Thoracic aorta (tissue), 2 donors: ENCODE measurements around the gene PLCB3. TPM values are rescaled to one million over a fixed set of nuclear protein-coding genes. Genes with fewer than 3 reads are reported as not detected.
"Not testable (repeated sequence)": the region's sequence is repeated elsewhere in the genome, so short reads cannot be mapped to it uniquely, and the experiment has no call there.

Experiments
- ATAC-seq: fragments of 150-250 bp; one replicate; pipeline ENCODE4 v1.8.0; 2017; ENCODE audit warnings: low read depth; ENCODE audit not compliant: insufficient number of reproducible peaks, low FRiP score
- DNase-seq: peaks from one replicate; pipeline ENCODE4 v3.0.0-alpha.2; 2020; ENCODE audit warnings: low spot score
- H3K27ac ChIP-seq, 2 donors: fragments of 200-600 bp; sonication (generic); 1 replicate in 1 of 2; 2 replicates in 1 of 2; pipeline ENCODE4 v1.5.1; 2016; ENCODE audit warnings: mild to moderate bottlenecking in 2 of 2, moderate library complexity in 2 of 2
- H3K27me3 ChIP-seq: fragments of 200-600 bp; sonication (generic); replicated peaks from 2 replicates; pipeline ENCODE4 v1.6.0; 2016; ENCODE audit warnings: mild to moderate bottlenecking; ENCODE audit not compliant: insufficient read depth
- H3K36me3 ChIP-seq: fragments of 200-600 bp; sonication (generic); one replicate; pipeline ENCODE4 v1.5.1; 2016
- H3K4me1 ChIP-seq, 2 donors: fragments of 200-600 bp; sonication (generic); 1 replicate in 1 of 2; 2 replicates in 1 of 2; pipeline versions ENCODE4 v1.5.1 to v1.6.0; 2016; ENCODE audit warnings: low read depth in 2 of 2, mild to moderate bottlenecking in 1 of 2; ENCODE audit not compliant: control insufficient read depth in 1 of 2
- H3K4me3 ChIP-seq: fragments of 200-600 bp; sonication (generic); 2 replicates; pipeline ENCODE4 v1.5.1; 2016; ENCODE audit warnings: mild to moderate bottlenecking
- H3K9me3 ChIP-seq: fragments of 200-600 bp; sonication (generic); 2 replicates; pipeline ENCODE4 v1.5.1; 2016
- total RNA-seq, 2 donors: library from RNA; depleted of rRNA; stranded (reverse); fragments of >200 nt; gene quantifications; one replicate each; pipeline versions ENCODE4 v1.1.0 to v1.2.3, GENCODE V29; 2016
- TF ChIP-seq, protein P1 (sequence below): fragments of 200-600 bp; sonication (generic); IDR thresholded peaks from one replicate; pipeline ENCODE4 v1.5.1; 2019; ENCODE audit warnings: antibody characterized with exemption

PLCB3 gene
- total RNA-seq, 2 donors from 2014 or later: 31.5 to 39.7 TPM

DNA sequence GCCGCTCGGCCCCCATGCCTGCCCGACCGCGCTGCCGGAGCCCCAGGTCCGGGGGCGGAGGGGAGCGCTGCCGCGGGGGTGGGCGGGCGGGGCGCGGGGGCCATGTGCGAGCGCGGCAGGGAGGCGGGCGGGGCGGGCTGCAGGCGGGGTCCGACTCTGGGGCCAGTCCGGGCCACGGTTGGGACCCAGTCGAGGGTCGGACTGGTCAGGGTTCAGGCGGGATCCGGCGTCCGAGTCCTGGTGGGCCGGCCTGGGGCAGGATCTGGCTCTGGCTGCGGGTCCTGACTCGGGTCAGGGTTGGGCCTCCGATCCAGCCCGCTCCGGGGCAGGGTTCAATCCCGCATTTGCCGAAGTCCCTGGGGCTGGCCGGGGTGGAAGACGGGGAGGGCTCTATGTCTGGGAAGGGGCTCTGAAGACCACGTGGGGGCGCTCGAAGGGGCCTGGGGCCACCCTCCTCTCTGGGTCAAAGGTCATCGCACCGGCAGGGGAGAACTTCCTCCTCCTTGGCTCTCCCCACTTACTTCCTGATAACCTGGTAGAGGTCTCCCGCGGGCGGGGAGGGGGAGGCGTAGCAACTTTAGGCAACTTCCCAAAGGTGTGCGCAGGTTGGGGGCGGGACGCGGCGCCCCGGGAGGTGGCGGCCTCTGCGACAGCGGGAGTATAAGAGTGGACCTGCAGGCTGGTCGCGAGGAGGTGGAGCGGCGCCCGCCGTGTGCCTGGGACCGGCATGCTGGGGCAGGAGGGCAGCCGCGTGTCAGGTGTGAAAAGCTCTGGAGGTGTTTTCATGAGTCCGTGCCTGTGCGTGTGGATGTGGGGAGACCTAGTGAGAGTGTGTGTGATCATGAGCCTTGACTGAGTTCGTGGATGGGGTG, 54.6 kb downstream of the PLCB3 start:
- TF ChIP-seq, protein P1, sequence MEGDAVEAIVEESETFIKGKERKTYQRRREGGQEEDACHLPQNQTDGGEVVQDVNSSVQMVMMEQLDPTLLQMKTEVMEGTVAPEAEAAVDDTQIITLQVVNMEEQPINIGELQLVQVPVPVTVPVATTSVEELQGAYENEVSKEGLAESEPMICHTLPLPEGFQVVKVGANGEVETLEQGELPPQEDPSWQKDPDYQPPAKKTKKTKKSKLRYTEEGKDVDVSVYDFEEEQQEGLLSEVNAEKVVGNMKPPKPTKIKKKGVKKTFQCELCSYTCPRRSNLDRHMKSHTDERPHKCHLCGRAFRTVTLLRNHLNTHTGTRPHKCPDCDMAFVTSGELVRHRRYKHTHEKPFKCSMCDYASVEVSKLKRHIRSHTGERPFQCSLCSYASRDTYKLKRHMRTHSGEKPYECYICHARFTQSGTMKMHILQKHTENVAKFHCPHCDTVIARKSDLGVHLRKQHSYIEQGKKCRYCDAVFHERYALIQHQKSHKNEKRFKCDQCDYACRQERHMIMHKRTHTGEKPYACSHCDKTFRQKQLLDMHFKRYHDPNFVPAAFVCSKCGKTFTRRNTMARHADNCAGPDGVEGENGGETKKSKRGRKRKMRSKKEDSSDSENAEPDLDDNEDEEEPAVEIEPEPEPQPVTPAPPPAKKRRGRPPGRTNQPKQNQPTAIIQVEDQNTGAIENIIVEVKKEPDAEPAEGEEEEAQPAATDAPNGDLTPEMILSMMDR: no peak
- DNase-seq (no peak), ATAC-seq (peak; percentile 1)
- H3K4me3 ChIP-seq: peak overlapping the region; percentile 92
- H3K27ac ChIP-seq: peak overlapping the region; percentile 50 to 66
- H3K9me3 ChIP-seq: no peaks in the 10 kb centered on the region
- H3K4me1 ChIP-seq: peaks cover under 1 to 25% of the 10 kb centered on the region in 2 donors
- no peaks in the 10 kb centered on the region for H3K36me3 ChIP-seq
- no peaks in the 10 kb centered on the region for H3K27me3 ChIP-seq

DNA sequence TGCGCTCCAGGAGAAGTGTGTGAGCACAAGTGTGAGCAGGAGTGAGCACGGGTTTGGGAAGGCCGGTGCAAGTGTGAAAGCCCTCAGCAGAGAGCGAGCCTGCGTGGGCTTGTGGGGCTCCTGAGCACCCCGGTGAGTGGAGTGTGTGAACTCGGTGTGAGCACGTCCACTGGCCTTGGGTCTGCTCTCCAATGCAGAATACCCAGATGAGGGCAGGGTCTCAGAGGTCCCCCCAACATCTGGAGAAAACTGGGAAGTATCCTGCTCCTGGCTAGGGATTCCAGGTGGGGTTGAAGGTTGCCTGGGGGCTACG, 55.2 kb downstream of the PLCB3 start:
- no peaks in the 10 kb centered on the region for H3K36me3 ChIP-seq
- peak overlapping the region; percentile 50 to 66 for H3K27ac ChIP-seq
- DNase-seq: no peak
- TF ChIP-seq, protein P1: no peak
- H3K4me1 ChIP-seq: peaks cover 0 to 20% of the 10 kb centered on the region in 2 donors
- no peak for ATAC-seq
- no peaks in the 10 kb centered on the region for H3K9me3 ChIP-seq
- peak overlapping the region; percentile 92 for H3K4me3 ChIP-seq
- no peaks in the 10 kb centered on the region for H3K27me3 ChIP-seq

DNA sequence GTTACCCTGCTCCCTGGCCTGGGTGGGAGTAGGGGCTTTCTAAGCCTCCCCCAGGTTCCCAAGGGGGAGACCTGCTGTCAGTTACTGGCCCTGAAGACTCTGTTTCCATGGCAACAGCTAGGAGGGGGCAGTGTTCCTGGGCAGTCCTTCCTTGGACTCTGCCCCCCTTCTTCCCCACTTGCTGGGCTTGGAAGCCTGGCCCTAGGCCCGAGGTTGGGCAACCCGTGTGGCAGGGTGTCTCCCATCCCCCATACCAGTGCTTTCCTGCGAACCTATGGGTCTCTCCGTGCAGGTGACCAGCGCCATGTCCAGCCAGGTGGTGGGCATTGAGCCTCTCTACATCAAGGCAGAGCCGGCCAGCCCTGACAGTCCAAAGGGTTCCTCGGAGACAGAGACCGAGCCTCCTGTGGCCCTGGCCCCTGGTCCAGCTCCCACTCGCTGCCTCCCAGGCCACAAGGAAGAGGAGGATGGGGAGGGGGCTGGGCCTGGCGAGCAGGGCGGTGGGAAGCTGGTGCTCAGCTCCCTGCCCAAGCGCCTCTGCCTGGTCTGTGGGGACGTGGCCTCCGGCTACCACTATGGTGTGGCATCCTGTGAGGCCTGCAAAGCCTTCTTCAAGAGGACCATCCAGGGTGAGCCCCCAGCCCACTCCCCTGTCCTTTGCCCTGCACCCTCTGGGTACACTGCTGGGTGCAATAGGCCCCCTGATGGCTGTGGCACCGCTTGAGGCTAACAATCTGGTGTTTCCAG, 55.7 kb downstream of the PLCB3 start:
- Histone ChIP-seq H3K27ac (no peak overlapping the region), H3K27me3 (no peaks in the 10 kb centered on the region), H3K36me3 (no peaks in the 10 kb centered on the region), H3K4me3 (peak overlapping the region; percentile 92), H3K9me3 (no peaks in the 10 kb centered on the region), H3K4me1 (peaks cover 0 to 20% of the 10 kb centered on the region in 2 donors)
- TF ChIP-seq, protein P1: no peak
- DNase-seq (no peak), ATAC-seq (no peak)

DNA sequence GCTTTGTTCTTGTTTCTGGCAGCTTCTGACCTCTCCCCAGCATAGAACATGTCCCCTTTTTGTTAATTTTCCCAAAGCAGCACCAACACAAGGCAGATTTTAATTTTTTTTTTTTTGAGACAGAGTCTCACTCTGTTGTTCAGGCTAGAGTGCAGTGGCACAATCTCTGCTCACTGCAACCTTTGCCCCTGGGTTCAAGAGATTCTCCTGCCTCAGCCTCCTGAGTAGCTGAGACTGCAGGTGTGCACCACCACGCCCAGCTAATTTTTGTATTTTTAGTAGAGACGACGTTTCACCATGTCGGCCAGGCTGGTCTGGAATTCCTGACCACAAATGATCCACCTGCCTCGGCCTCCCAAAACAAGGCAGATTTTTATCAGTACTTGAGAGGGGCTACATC, 56.5 kb downstream of the PLCB3 start:
- H3K4me3 ChIP-seq, H3K9me3 ChIP-seq, H3K27ac ChIP-seq, H3K36me3 ChIP-seq, ATAC-seq, DNase-seq, H3K27me3 ChIP-seq: not testable (repeated sequence)
- H3K4me1 ChIP-seq: peaks cover 0 to 20% of the 10 kb centered on the region in 2 donors

DNA sequence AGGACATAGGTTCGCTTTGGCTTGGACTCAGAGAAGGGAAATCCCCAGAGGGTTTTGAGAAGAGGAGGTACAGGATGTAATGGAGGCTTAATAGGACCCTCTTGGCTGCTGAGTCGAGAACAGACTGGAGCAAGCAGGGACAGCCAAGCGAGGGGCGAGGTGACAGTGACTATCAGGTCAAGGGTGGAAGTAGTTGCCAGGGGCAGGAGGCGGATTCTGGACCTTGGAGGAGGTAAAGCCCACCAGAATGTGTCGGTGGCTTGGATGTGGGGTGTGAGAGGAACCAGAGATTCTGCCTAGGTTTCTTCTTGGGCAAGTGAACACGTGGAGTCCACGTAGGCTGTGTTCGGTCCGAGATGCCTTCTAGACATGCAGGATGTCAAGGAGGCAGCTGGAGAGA, 61.6 kb downstream of the PLCB3 start:
- H3K36me3 ChIP-seq: peaks cover 3% of the 10 kb centered on the region
- TF ChIP-seq, protein P1: no peak
- H3K4me3 ChIP-seq: no peak overlapping the region
- H3K9me3 ChIP-seq: no peaks in the 10 kb centered on the region
- H3K27me3 ChIP-seq: no peaks in the 10 kb centered on the region
- H3K27ac ChIP-seq: peak overlapping the region in 1 of 2 donors; percentile 24
- peaks cover 4 to 11% of the 10 kb centered on the region in 2 donors for H3K4me1 ChIP-seq
- ATAC-seq (no peak), DNase-seq (no peak)
